Erythroblast (primary cell): ENCODE measurements around the gene SNX19.

ENCODE experiments used
- GATA1 ChIP-seq: IDR thresholded peaks from 2 replicates; pipeline ENCODE4 v1.6.1; 2011; ENCODE audit warnings: low read depth, mild to moderate bottlenecking, control low read depth, low read length, moderate library complexity
- POLR2A ChIP-seq: IDR thresholded peaks from 2 replicates; pipeline ENCODE4 v1.6.1; 2011; ENCODE audit warnings: mild to moderate bottlenecking, low read length

DNA sequence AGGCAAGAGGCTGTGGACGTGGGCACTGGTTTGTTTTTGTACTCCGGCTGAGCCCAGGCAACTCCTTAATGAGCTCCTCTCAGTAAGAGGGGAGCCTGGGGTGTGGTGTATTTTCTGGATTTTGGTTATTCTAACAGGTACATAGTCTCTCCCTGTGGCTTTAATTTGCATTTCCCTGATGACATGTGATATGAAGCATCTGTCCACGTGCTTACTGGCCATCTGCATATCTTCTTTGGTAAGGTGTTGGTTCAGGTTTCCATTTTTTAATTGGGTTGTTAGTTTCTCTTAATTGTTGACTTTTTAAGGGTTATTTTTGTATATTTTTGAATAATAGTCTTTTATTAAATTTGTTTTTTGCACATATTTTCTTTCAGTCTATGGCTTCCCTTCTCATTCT, 30.8 kb upstream of the SNX19 start:
- TF ChIP-seq POLR2A (no peak), GATA1 (no peak)
